Heart left ventricle (tissue), 16 donors: ENCODE data around the gene RDX. TPM values are rescaled to one million over a fixed set of nuclear protein-coding genes. Genes with fewer than 3 reads are reported as not detected.
A peak's percentile ranks its signal among the peaks of the same experiment; 100 is the strongest.

ENCODE experiments used
- ATAC-seq, 4 donors: fragments of 200-7000 bp; cut with Tn5 transposase; one replicate each; pipeline ENCODE4 v1.9.1; 2020 to 2022; ENCODE audit warnings: moderate library complexity in 4 of 4, mild to moderate bottlenecking in 3 of 4, moderate number of reproducible peaks in 1 of 4
- DNase-seq, 5 donors: peaks; one replicate each; pipeline ENCODE4 v3.0.0-alpha.2; 2020
- H3K27ac ChIP-seq, 12 donors: fragments of 200-600 bp; sonication (generic) in 4 of 12; one replicate each; pipeline versions ENCODE4 v1.5.0 to v1.8.0; 2016 to 2022; ENCODE audit warnings: mild to moderate bottlenecking in 2 of 12
- H3K27me3 ChIP-seq, 9 donors: fragments of 200-600 bp; sonication (generic) in 2 of 9; one replicate each; pipeline versions ENCODE4 v1.5.1 to v1.8.0; 2016 to 2022; ENCODE audit warnings: mild to moderate bottlenecking in 3 of 9
- H3K36me3 ChIP-seq, 9 donors: fragments of 200-600 bp; sonication (generic) in 2 of 9; one replicate each; pipeline versions ENCODE4 v1.5.0 to v1.8.0; 2018 to 2022; ENCODE audit warnings: mild to moderate bottlenecking in 2 of 9
- H3K4me1 ChIP-seq, 12 donors: fragments of 200-600 bp; sonication (generic) in 4 of 12; one replicate each; pipeline versions ENCODE4 v1.5.0 to v1.8.0; 2016 to 2022; ENCODE audit warnings: mild to moderate bottlenecking in 3 of 12
- H3K4me3 ChIP-seq, 12 donors: fragments of 200-600 bp; sonication (generic) in 4 of 12; one replicate each; pipeline versions ENCODE4 v1.5.0 to v1.8.0; 2017 to 2022; ENCODE audit warnings: mild to moderate bottlenecking in 9 of 12, moderate library complexity in 4 of 12
- H3K9me3 ChIP-seq, 12 donors: fragments of 200-600 bp; sonication (generic) in 4 of 12; one replicate each; pipeline versions ENCODE4 v1.5.0 to v1.8.0; 2016 to 2022; ENCODE audit warnings: mild to moderate bottlenecking in 1 of 12
- POLR2A ChIP-seq, 2 donors: fragments of 450-650 bp; IDR thresholded peaks; one replicate each; pipeline ENCODE4 v1.6.1; 2017; ENCODE audit warnings: antibody characterized with exemption in 2 of 2, mild to moderate bottlenecking in 2 of 2, moderate library complexity in 2 of 2
- WGBS, 4 donors: extraction: QIAGEN DNeasy Blood & Tissue Kit in 2 of 4; methylation state at CpG; one replicate each; pipeline versions ENCODE4 v1.1.5 to v1.1.7; 2013 to 2018; 5-methylcytosine and 5-hydroxymethylcytosine counted together
- intact Hi-C, 10 donors: fragments of 100-400 bp; cut with DNase I; formaldehyde crosslinking; loops; one replicate each; pipeline versions ENCODE4 v1.11.1 to v1.14.2; 2022
- polyA plus RNA-seq, 2 donors: library from polyadenylated mRNA; stranded (reverse); fragments of 200-250 nt; gene quantifications; one replicate each; pipeline ENCODE4 v1.2.3, GENCODE V29; 2013
- total RNA-seq, 9 donors: library from RNA; depleted of rRNA in 2 of 9; stranded (reverse); fragments of >200 nt in 2 of 9; fragmentation: NEBNext Ultra II Directional in 3 of 9; extraction: Animal tissue kit (Norgen Biotek cat#: 25700) in 3 of 9; gene quantifications; one replicate each; pipeline versions ENCODE4 v1.1.0 to v1.2.4, GENCODE V29; 2016 to 2023
- TF ChIP-seq, protein P1 (sequence below), 12 donors: fragments of 200-600 bp; sonication (generic) in 4 of 12; IDR thresholded peaks; one replicate each; pipeline versions ENCODE4 v1.5.0 to v1.8.0; 2018 to 2022; ENCODE audit warnings: antibody characterized with exemption in 12 of 12, mild to moderate bottlenecking in 5 of 12
- donor health status: ischemic (EF 13 %, LVEDD 7.1; RV severe dilation, severe dysfunction).
- donor health status: healthy with polysubstance abuse.
- donor health status: DM: no; HTN: yes; CAD: no.
- donor health status: DM: no; HTN: no; CAD: no.
- donor health status: ischemic (EF 25% LVEDD 6.9; RV normal size, moderate dysfunction).
- donor health status: ischemic (EF 25% LVEDD 5.7; RV mildly dilated, moderate dysfunction).
- donor health status: healthy.
- donor health status: DM: yes; HTN: yes; CAD: no.
- donor health status: ischemic (EF 35%, LVEDD 5.7; RV mildly dilated, moderate dysfunction).
- donor health status: nonischemic (EF 11% LVEDD 7.7; RV severe dilation, severe dysfunction).
- donor health status: DM: yes; HTN: yes; CAD: no.
- donor health status: PGD.
- donor health status: ischemic (EF 29% LVEDD 5.4; RV normal size, mild dysfunction).
- donor health status: nonischemic (EF 23%, LVEDD 6.1; RV moderate dilation, normal function).

RDX gene
- total and polyA plus RNA-seq, 11 donors = 33.5 to 148 (median 120) TPM

DNA sequence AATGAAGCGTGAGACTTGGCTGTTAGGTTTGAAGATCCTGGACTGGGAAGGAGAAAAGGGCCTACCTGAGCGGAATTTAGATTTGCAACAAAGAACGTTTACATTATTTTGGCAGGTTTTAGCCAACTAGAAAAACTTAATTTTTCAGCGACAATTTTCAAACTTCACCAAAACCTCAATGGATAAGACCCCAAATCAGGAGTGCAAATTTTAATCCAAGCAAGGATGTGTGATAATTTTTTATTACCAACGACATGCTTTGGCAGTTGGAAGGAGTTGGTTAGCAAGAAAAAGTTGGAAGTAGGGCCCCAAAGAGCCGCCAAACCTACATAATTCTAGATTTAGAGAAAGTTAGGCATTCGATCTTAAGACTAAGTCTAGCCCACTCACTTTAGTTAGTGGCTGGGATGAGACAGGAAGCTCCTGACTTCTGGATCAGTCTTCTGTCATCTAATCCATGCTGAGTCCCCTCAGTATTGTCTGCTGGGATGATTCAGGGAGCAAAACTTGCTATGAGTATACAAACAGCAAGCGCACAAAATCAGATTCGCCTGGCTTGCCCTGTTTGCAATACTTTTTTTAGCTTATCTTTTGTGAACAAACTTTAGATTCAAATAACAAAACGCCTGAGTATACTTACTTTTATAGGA is 787 bp upstream of the RDX start:
- H3K36me3 ChIP-seq = no peaks in the 10 kb centered on the region
- ATAC-seq (no peak), DNase-seq (no peak)
- TF ChIP-seq, protein P1, sequence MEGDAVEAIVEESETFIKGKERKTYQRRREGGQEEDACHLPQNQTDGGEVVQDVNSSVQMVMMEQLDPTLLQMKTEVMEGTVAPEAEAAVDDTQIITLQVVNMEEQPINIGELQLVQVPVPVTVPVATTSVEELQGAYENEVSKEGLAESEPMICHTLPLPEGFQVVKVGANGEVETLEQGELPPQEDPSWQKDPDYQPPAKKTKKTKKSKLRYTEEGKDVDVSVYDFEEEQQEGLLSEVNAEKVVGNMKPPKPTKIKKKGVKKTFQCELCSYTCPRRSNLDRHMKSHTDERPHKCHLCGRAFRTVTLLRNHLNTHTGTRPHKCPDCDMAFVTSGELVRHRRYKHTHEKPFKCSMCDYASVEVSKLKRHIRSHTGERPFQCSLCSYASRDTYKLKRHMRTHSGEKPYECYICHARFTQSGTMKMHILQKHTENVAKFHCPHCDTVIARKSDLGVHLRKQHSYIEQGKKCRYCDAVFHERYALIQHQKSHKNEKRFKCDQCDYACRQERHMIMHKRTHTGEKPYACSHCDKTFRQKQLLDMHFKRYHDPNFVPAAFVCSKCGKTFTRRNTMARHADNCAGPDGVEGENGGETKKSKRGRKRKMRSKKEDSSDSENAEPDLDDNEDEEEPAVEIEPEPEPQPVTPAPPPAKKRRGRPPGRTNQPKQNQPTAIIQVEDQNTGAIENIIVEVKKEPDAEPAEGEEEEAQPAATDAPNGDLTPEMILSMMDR (IDR thresholded peaks at IDR 0.05) = peak in 1 of 12 donors; percentile 5
- no peak for TF ChIP-seq POLR2A (IDR thresholded peaks at IDR 0.05)
- H3K27me3 ChIP-seq = no peaks in the 10 kb centered on the region
- 43 to 49% (median 47%) methylated on average over 10 of the region's 10 CpGs for WGBS, 4 donors
- peaks cover 0 to 45% (median 30%) of the 10 kb centered on the region in 12 donors for H3K4me1 ChIP-seq
- H3K27ac ChIP-seq = peak overlapping the region; percentile 94 to 99 (median 97)
- H3K4me3 ChIP-seq = peak overlapping the region; percentile 68 to 99 (median 90)
- H3K9me3 ChIP-seq = no peaks in the 10 kb centered on the region
- intact Hi-C loops = loop anchor here in 8 of 10 donors (5.0 to 10.0 kb wide), 7 partner anchors 65 to 202 kb away; partner anchors contain the start of genes FDX1 (in 1 of the 8) and ZC3H12C (in 1 of the 8)

DNA sequence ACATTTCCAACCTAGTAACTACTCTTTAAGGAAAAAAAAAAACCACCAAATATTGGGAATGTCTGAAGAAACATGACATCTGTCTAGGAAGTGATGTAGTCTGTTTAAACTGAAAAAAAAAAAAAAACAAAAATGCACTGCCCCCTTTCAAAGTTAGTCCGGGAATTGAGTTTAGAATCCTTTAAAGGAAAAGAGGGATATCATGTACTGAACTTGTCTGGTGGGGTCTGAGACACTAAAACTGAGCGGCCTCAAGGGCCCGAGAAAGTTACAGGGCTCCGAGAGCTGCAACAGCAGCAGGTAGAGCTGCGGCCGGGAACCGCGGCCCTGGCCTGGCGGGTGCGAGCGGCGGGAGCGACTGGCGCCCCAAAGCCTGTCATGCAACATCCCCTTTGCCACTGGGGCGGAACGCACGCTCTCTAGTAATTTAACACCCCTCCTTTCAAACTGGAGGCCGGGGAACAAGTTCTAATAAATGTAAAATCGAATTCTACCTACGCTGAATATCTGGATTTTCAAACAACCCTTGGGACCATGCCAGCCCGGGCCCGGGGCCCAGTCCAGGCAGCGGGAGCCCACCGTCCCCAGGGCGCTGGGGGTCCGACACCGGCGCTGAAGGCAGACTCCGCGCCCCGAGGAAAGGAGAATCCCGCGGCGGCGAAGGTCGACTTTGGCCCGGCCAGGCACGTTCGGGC is 736 bp downstream of the RDX start:
- Histone ChIP-seq H3K27me3 (no peaks in the 10 kb centered on the region), H3K36me3 (no peaks in the 10 kb centered on the region), H3K9me3 (no peaks in the 10 kb centered on the region), H3K27ac (peak overlapping the region; percentile 94 to 99 (median 97)), H3K4me1 (peaks cover 0 to 51% (median 33%) of the 10 kb centered on the region in 12 donors), H3K4me3 (peak overlapping the region; percentile 68 to 99 (median 90))
- intact Hi-C loops = loop anchor here in 8 of 10 donors (5.0 to 10.0 kb wide), 7 partner anchors 67 to 201 kb away; partner anchors contain the start of genes FDX1 (in 1 of the 8) and ZC3H12C (in 1 of the 8)
- WGBS, 4 donors = 0 to 1% (median 0%) methylated on average over 20 to 39 of the region's 39 CpGs
- TF ChIP-seq POLR2A (IDR thresholded peaks at IDR 0.05) = no peak
- TF ChIP-seq, protein P1 (IDR thresholded peaks at IDR 0.05) = no peak
- DNase-seq = peak; percentile 42 to 73 (median 53)
- ATAC-seq = peak; percentile 40 to 71 (median 64)

DNA sequence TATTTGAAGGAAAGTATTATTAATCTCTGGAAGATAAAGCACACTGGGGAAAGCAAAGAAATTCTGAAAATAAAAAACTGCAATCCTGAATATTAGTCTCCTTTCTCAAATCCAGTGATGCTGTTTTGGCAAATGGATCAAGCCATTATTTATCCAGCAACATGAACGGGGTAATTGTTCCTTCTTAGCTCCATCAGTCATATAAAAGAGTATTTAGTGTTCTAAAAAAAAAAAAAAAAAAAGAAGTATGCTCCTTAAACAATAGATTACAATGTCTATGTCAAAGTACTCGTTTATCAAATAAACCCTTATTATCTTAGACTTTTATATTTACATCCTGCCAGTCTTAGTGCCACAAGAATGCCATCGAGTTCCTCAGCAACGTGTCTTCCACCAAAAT is 1.3 kb downstream of the RDX start:
- no peak for ATAC-seq
- intact Hi-C loops = loop anchor here in 8 of 10 donors (5.0 to 10.0 kb wide), 7 partner anchors 67 to 200 kb away; partner anchors contain the start of genes FDX1 (in 1 of the 8) and ZC3H12C (in 1 of the 8)
- peak overlapping the region in 8 of 12 donors; percentile 94 to 99 (median 96) for H3K27ac ChIP-seq

More for the DNA sequence above, 1.3 kb downstream of the RDX start:
- DNase-seq = no peak
- H3K36me3 ChIP-seq = no peaks in the 10 kb centered on the region
- peaks cover 0 to 53% (median 34%) of the 10 kb centered on the region in 12 donors for H3K4me1 ChIP-seq
- WGBS, 4 donors = 4 to 6% (median 5%) methylated on average over 4 of the region's 4 CpGs
- no peaks in the 10 kb centered on the region for H3K27me3 ChIP-seq
- TF ChIP-seq POLR2A (IDR thresholded peaks at IDR 0.05) = no peak
- TF ChIP-seq, protein P1 (IDR thresholded peaks at IDR 0.05) = no peak
- H3K9me3 ChIP-seq = no peaks in the 10 kb centered on the region
- peak overlapping the region in 11 of 12 donors; percentile 68 to 98 (median 88) for H3K4me3 ChIP-seq
